ENCODE measurements around the gene PXDC1. TPM values are rescaled to one million over a fixed set of nuclear protein-coding genes. Genes with fewer than 3 reads are reported as not detected.

PXDC1 gene
- total and polyA plus RNA-seq, 2 experiments from 2014 or later, result 1.2 to 1.8 TPM

- DNase-seq (ENCODE audit: low spot score) (no peak), ATAC-seq (no peak)
- no peaks in the 10 kb centered on the region for H4K20me1 ChIP-seq (replicated peaks; ENCODE audit: insufficient read depth)
- no peaks in the 10 kb centered on the region for H3K27me3 ChIP-seq (ENCODE audit: insufficient read depth)
- H3K4me1 ChIP-seq (ENCODE audit: insufficient read depth), result peaks cover 9% of the 10 kb centered on the region
- H3K4me3 Mint-ChIP-seq, result no peak overlapping the region
- H3K4me1 Mint-ChIP-seq, result peaks cover 26% of the 10 kb centered on the region
- TF ChIP-seq NANOG (IDR thresholded peaks at IDR 0.05; ENCODE audit: borderline replicate concordance) (no peak), EZH2 (IDR thresholded peaks at IDR 0.05; ENCODE audit: low read depth, unreplicated experiment) (no peak), STAT1 (IDR thresholded peaks at IDR 0.05; ENCODE audit: unreplicated experiment) (no peak), CREB1 (CRISPR knock-in tag; IDR thresholded peaks at IDR 0.05; ENCODE audit: low read depth) (no peak), ZNF331 (CRISPR knock-in tag; IDR thresholded peaks at IDR 0.05; ENCODE audit: low read depth) (no peak), JUNB (IDR thresholded peaks at IDR 0.05; ENCODE audit: unreplicated experiment) (no peak), EZH2phosphoT487 (IDR thresholded peaks at IDR 0.05; ENCODE audit: unreplicated experiment) (no peak), ZNF114 (CRISPR knock-in tag; IDR thresholded peaks at IDR 0.05) (no peak), POLR2AphosphoS5 (IDR thresholded peaks at IDR 0.05; ENCODE audit: low read depth) (no peak), ETS1 (IDR thresholded peaks at IDR 0.05) (no peak), REST (IDR thresholded peaks at IDR 0.05; ENCODE audit: unreplicated experiment) (no peak), ZNF462 (CRISPR knock-in tag; IDR thresholded peaks at IDR 0.05) (no peak), CTCF (conservative IDR thresholded peaks at IDR 0.05; ENCODE audit: low read depth in 2 of 2) (no peak)
- H3K4me2 ChIP-seq, result no peak overlapping the region
- no peaks in the 10 kb centered on the region for H3K79me2 ChIP-seq (replicated peaks; ENCODE audit: insufficient read depth)
- H3K27me3 Mint-ChIP-seq (ENCODE audit: insufficient read depth, low read depth, poor library complexity), result peaks cover 4% of the 10 kb centered on the region
- H3K36me3 Mint-ChIP-seq (ENCODE audit: low read depth), result peaks cover 2% of the 10 kb centered on the region; the same call in 1 of the 3 replicates
- H3K27ac Mint-ChIP-seq, result no peak overlapping the region
- H3K9me2 ChIP-seq (ENCODE audit: insufficient read depth), result no peaks in the 10 kb centered on the region
- H3K9me3 Mint-ChIP-seq, result peaks cover 2% of the 10 kb centered on the region; the same call in 2 of the 3 replicates
- no peak overlapping the region for H3K27ac ChIP-seq (ENCODE audit: low read depth)
- no peaks in the 10 kb centered on the region for H3F3A ChIP-seq (replicated peaks; ENCODE audit: low read depth)
- H2AFZ ChIP-seq, result no peak overlapping the region
- no peaks in the 10 kb centered on the region for H3K36me3 ChIP-seq (ENCODE audit: insufficient read depth)
- H3K4me3 ChIP-seq, result no peak overlapping the region
These were observed 44.6 kb upstream of the PXDC1 start for GRCh38 chr6:3795836-3796718.
